H1 (cell line): ENCODE measurements around the gene FRMD4A. TPM values are rescaled to one million over a fixed set of nuclear protein-coding genes. Genes with fewer than 3 reads are reported as not detected.

Experiments
- CTCF ChIA-PET: fragments of 300-600 bp; sonication (Branson Sonifier 250); formaldehyde crosslinking; loops from one replicate; lab custom pipeline; 2021; ENCODE audit not compliant: partially characterized antibody; lab: Charles Lee
- POLR2A ChIA-PET: fragments of 300-600 bp; sonication (Branson Sonifier 250); formaldehyde crosslinking; loops from one replicate; lab custom pipeline; 2021; ENCODE audit warnings: inconsistent platforms; ENCODE audit not compliant: partially characterized antibody; lab: Charles Lee
- DNase-seq, 2 experiments: peaks; one replicate each; pipeline versions ENCODE4 v3.0.0 to v3.0.0-alpha.2; 2010 to 2022; ENCODE audit warnings: low spot score in 2 of 2, low read depth in 1 of 2, mixed read lengths in 1 of 2
- FAIRE-seq: peaks from 2 replicates; lab custom pipeline; 2011; peaks lifted over from hg19 to GRCh38; lab: Jason Lieb, UNC
- H2AFZ ChIP-seq: 2 replicates; pipeline ENCODE4 v1.8.1; 2012; ENCODE audit warnings: low read length, inconsistent platforms
- H2AK5ac ChIP-seq: 2 replicates; pipeline ENCODE4 v1.6.1; 2013; ENCODE audit warnings: low read depth, low read length
- H2BK120ac ChIP-seq: replicated peaks from 2 replicates; pipeline ENCODE3; 2013; ENCODE audit warnings: low read depth, low read length, inconsistent platforms
- H2BK12ac ChIP-seq: 2 replicates; pipeline ENCODE4 v1.6.1; 2013; ENCODE audit warnings: low read depth, low read length
- H2BK15ac ChIP-seq: 2 replicates; pipeline ENCODE4 v1.6.1; 2013; ENCODE audit warnings: low read length
- H2BK20ac ChIP-seq: 2 replicates; pipeline ENCODE4 v1.6.1; 2013; ENCODE audit warnings: low read length
- H2BK5ac ChIP-seq: 2 replicates; pipeline ENCODE4 v1.6.1; 2013; ENCODE audit warnings: low read depth, low read length
- H3K14ac ChIP-seq: 2 replicates; pipeline ENCODE4 v1.6.1; 2013; ENCODE audit warnings: inconsistent platforms; ENCODE audit not compliant: insufficient read length
- H3K18ac ChIP-seq: 2 replicates; pipeline ENCODE4 v1.6.1; 2013; ENCODE audit warnings: low read length; ENCODE audit errors: extremely low read depth
- H3K23ac ChIP-seq: 2 replicates; pipeline ENCODE4 v1.6.1; 2013; ENCODE audit warnings: inconsistent platforms; ENCODE audit not compliant: insufficient read length
- H3K23me2 ChIP-seq: 2 replicates; pipeline ENCODE4 v1.6.1; 2013; ENCODE audit warnings: low read depth, low read length
- H3K27ac ChIP-seq: 2 replicates; pipeline ENCODE4 v1.6.1; 2011; ENCODE audit warnings: low read depth, low read length, inconsistent platforms
- H3K27me3 ChIP-seq, 4 experiments: replicated peaks in 1 of 4; 1 replicate in 1 of 4; 2 replicates in 3 of 4; pipeline versions ENCODE4 v1.6.1 to v1.8.1; 2011 to 2013; ENCODE audit warnings: low read length in 3 of 4, mild to moderate bottlenecking in 3 of 4, inconsistent platforms in 2 of 4, mixed read lengths in 2 of 4, moderate library complexity in 1 of 4; ENCODE audit not compliant: control insufficient read depth in 3 of 4, insufficient read depth in 3 of 4; ENCODE audit errors: extremely low read depth in 1 of 4
- H3K36me3 ChIP-seq, 4 experiments: 2 replicates each; pipeline versions ENCODE4 v1.6.1 to v1.8.1; 2011 to 2013; ENCODE audit warnings: mild to moderate bottlenecking in 4 of 4, low read length in 3 of 4, moderate library complexity in 2 of 4, control low read depth in 1 of 4, inconsistent platforms in 1 of 4; ENCODE audit not compliant: insufficient read depth in 4 of 4, control insufficient read depth in 2 of 4
- H3K4ac ChIP-seq: replicated peaks from 2 replicates; pipeline ENCODE3; 2013; ENCODE audit warnings: low read length, low read depth, mixed read lengths, inconsistent platforms; ENCODE audit not compliant: insufficient read length
- H3K4me1 ChIP-seq, 4 experiments: replicated peaks in 1 of 4; 1 replicate in 1 of 4; 2 replicates in 3 of 4; pipeline versions ENCODE4 v1.6.1 to v1.8.1; 2011 to 2013; ENCODE audit warnings: low read length in 3 of 4, inconsistent platforms in 2 of 4, mixed read lengths in 1 of 4; ENCODE audit not compliant: insufficient read depth in 4 of 4, control insufficient read depth in 3 of 4
- H3K4me2 ChIP-seq, 2 experiments: 2 replicates each; pipeline versions ENCODE4 v1.6.1 to v1.8.1; 2011 to 2013; ENCODE audit warnings: low read depth in 2 of 2, low read length in 2 of 2, control low read depth in 1 of 2, inconsistent platforms in 1 of 2, mild to moderate bottlenecking in 1 of 2; ENCODE audit not compliant: insufficient read depth in 1 of 2
- H3K4me3 ChIP-seq, 4 experiments: fragments of 200-600, 300-600 bp in 1 of 4; sonication (generic), shearing (Covaris generic), sonication (Bioruptor Twin) in 1 of 4; 2 replicates each; pipeline versions ENCODE4 v1.5.1 to v1.8.1; 2011 to 2016; ENCODE audit warnings: low read length in 4 of 4, low read depth in 3 of 4, control low read depth in 2 of 4, inconsistent platforms in 2 of 4, mild to moderate bottlenecking in 2 of 4, mixed read lengths in 1 of 4, moderate library complexity in 1 of 4; ENCODE audit not compliant: insufficient read depth in 2 of 4; ENCODE audit errors: extremely low read depth in 1 of 4
- H3K56ac ChIP-seq: replicated peaks from 2 replicates; pipeline ENCODE3; 2013; ENCODE audit warnings: low read depth, mild to moderate bottlenecking, mixed read lengths, low read length, inconsistent platforms; ENCODE audit not compliant: insufficient read length
- H3K79me1 ChIP-seq: 2 replicates; pipeline ENCODE4 v1.6.1; 2013; ENCODE audit warnings: low read depth, low read length, control low read depth
- H3K79me2 ChIP-seq, 2 experiments: 2 replicates each; pipeline versions ENCODE4 v1.6.1 to v1.8.1; 2012 to 2013; ENCODE audit warnings: low read length in 2 of 2, mild to moderate bottlenecking in 2 of 2, inconsistent platforms in 1 of 2; ENCODE audit not compliant: insufficient read depth in 2 of 2, control insufficient read depth in 1 of 2
- H3K9ac ChIP-seq, 4 experiments: replicated peaks in 1 of 4; 1 replicate in 1 of 4; 2 replicates in 3 of 4; pipeline versions ENCODE4 v1.6.1 to v1.8.1; 2011 to 2013; ENCODE audit warnings: low read depth in 3 of 4, low read length in 3 of 4, control low read depth in 2 of 4, mild to moderate bottlenecking in 2 of 4, moderate library complexity in 2 of 4, inconsistent platforms in 1 of 4; ENCODE audit errors: extremely low read depth in 1 of 4
- H3K9me3 ChIP-seq, 2 experiments: 2 replicates each; pipeline versions ENCODE4 v1.6.1 to v1.8.1; 2012 to 2013; ENCODE audit warnings: mild to moderate bottlenecking in 2 of 2, moderate library complexity in 2 of 2, control low read depth in 1 of 2, inconsistent platforms in 1 of 2, low read depth in 1 of 2, low read length in 1 of 2, mixed read lengths in 1 of 2; ENCODE audit not compliant: insufficient read depth in 2 of 2
- H4K20me1 ChIP-seq, 2 experiments: replicated peaks in 1 of 2; 2 replicates each; pipeline versions ENCODE3 to v1.8.1; 2011 to 2013; ENCODE audit warnings: inconsistent platforms in 2 of 2, low read length in 2 of 2, mild to moderate bottlenecking in 1 of 2; ENCODE audit not compliant: insufficient read depth in 2 of 2, control insufficient read depth in 1 of 2
- H4K5ac ChIP-seq: 2 replicates; pipeline ENCODE4 v1.6.1; 2013; ENCODE audit warnings: low read length, low read depth, mixed read lengths, inconsistent platforms; ENCODE audit not compliant: insufficient read length
- H4K8ac ChIP-seq: 2 replicates; pipeline ENCODE4 v1.8.0; 2013; ENCODE audit warnings: mild to moderate bottlenecking, moderate library complexity, low read length, inconsistent platforms; ENCODE audit not compliant: insufficient read depth; ENCODE audit errors: extremely low read depth
- H4K91ac ChIP-seq: replicated peaks from 2 replicates; pipeline ENCODE3; 2013; ENCODE audit warnings: low read length, mixed read lengths, inconsistent platforms; ENCODE audit not compliant: insufficient read length
- CHD1 ChIP-seq: IDR thresholded peaks from 2 replicates; pipeline ENCODE4 v1.6.1; 2012; ENCODE audit warnings: low read depth, low read length, improper control_type of control experiment
- CREB1 ChIP-seq: IDR thresholded peaks from 2 replicates; pipeline ENCODE4 v1.6.1; 2012; ENCODE audit warnings: inconsistent platforms
- EZH2 ChIP-seq: fragments of 200-600 bp; sonication (generic); IDR thresholded peaks from 2 replicates; pipeline ENCODE4 v1.7.1; 2012; ENCODE audit warnings: low read depth, mild to moderate bottlenecking, moderate library complexity, low read length, inconsistent platforms; ENCODE audit not compliant: severe bottlenecking
- JUN ChIP-seq: IDR thresholded peaks from 2 replicates; pipeline ENCODE4 v1.6.1; 2011; ENCODE audit warnings: low read depth, mild to moderate bottlenecking, improper control_type of control experiment, low read length
- MAFK ChIP-seq: IDR thresholded peaks from 2 replicates; pipeline ENCODE4 v1.6.1; 2012; ENCODE audit warnings: low read depth, mild to moderate bottlenecking, improper control_type of control experiment, low read length
- NANOG ChIP-seq: IDR thresholded peaks from 2 replicates; pipeline ENCODE4 v1.6.1; 2011; ENCODE audit warnings: low read length, low read depth, mild to moderate bottlenecking, inconsistent platforms; ENCODE audit not compliant: insufficient read depth, poor library complexity, severe bottlenecking
- POLR2AphosphoS5 ChIP-seq: IDR thresholded peaks from 2 replicates; pipeline ENCODE4 v1.6.1; 2011; ENCODE audit warnings: low read depth, low read length
- RAD21 ChIP-seq, 2 experiments: IDR thresholded peaks in 1 of 2; conservative IDR thresholded peaks in 1 of 2; 2 replicates each; pipeline ENCODE4 v1.6.1; 2011; ENCODE audit warnings: low read depth in 2 of 2, low read length in 2 of 2, improper control_type of control experiment in 1 of 2, inconsistent platforms in 1 of 2, mild to moderate bottlenecking in 1 of 2, moderate library complexity in 1 of 2
- RFX5 ChIP-seq: IDR thresholded peaks from 2 replicates; pipeline ENCODE4 v1.6.1; 2011; ENCODE audit warnings: low read depth, low read length, improper control_type of control experiment, borderline replicate concordance
- RNF2 ChIP-seq: fragments of 200-900, 300-1000 bp; sonication (generic); IDR thresholded peaks from 2 replicates; pipeline ENCODE4 v1.7.1; 2016; ENCODE audit warnings: borderline replicate concordance, low read depth, mild to moderate bottlenecking, antibody characterized with exemption, low read length; ENCODE audit not compliant: poor library complexity, severe bottlenecking; ENCODE audit errors: missing control alignments
- RXRA ChIP-seq: IDR thresholded peaks from 2 replicates; pipeline ENCODE4 v1.6.1; 2011; ENCODE audit warnings: low read depth, mild to moderate bottlenecking, low read length, moderate library complexity; ENCODE audit not compliant: insufficient read depth
- SIN3A ChIP-seq, 2 experiments: IDR thresholded peaks in 1 of 2; conservative IDR thresholded peaks in 1 of 2; 2 replicates each; pipeline ENCODE4 v1.6.1; 2011 to 2012; ENCODE audit warnings: low read length in 2 of 2, improper control_type of control experiment in 1 of 2, low read depth in 1 of 2, mild to moderate bottlenecking in 1 of 2
- SP4 ChIP-seq: IDR thresholded peaks from 2 replicates; pipeline ENCODE4 v1.6.1; 2012; ENCODE audit warnings: low read length, inconsistent platforms
- TAF7 ChIP-seq: optimal IDR thresholded peaks from 2 replicates; pipeline ENCODE3; 2011; ENCODE audit warnings: low read depth, mild to moderate bottlenecking, inconsistent platforms, low read length, moderate library complexity, borderline replicate concordance
- WGBS, 2 experiments: shearing (Covaris generic) in 1 of 2; methylation state at CpG; one replicate each; pipeline versions ENCODE4 v1.1.6 to v1.1.7; 2013 to 2015; ENCODE audit warnings: low lambda C conversion rate in 2 of 2, mixed read lengths in 2 of 2, inconsistent platforms in 1 of 2, low coverage in 1 of 2, missing lambda C conversion rate in 1 of 2; ENCODE audit not compliant: insufficient replicate concordance in 2 of 2, insufficient coverage in 1 of 2, insufficient read length in 1 of 2; ENCODE audit errors: extremely low coverage in 1 of 2, missing lambda C conversion rate in 1 of 2; 5-methylcytosine and 5-hydroxymethylcytosine counted together
- polyA plus RNA-seq, 7 experiments: library from polyadenylated mRNA; depleted of rRNA in 3 of 7; stranded (reverse) in 5 of 7; unstranded in 2 of 7; fragments of >200 nt in 5 of 7; fragments of 200-250 nt in 2 of 7; gene quantifications; 1 replicate in 5 of 7; 2 replicates in 1 of 7; 4 replicates in 1 of 7; pipeline versions ENCODE4 v1.2.1 to v1.2.3, GENCODE V29; 2011 to 2013; ENCODE audit warnings: missing spikeins in 2 of 7, mixed read lengths in 2 of 7
- total RNA-seq: library from RNA; stranded (reverse); fragmentation: NEBNext Ultra II Directional; extraction: Animal tissue kit (Norgen Biotek cat#: 25700); gene quantifications from 2 replicates; pipeline ENCODE4 v1.2.1, GENCODE V29; 2021

FRMD4A gene
- total and polyA plus RNA-seq, 2 of the 8 experiments (the other 6 are each of a cell fraction or from before 2014, with no cell fraction given): 38.6 to 39.6 TPM

GRCh38 chr10:13920031-13920430, 410.7 kb downstream of the FRMD4A start:
- Histone ChIP-seq H3K56ac (no peak overlapping the region), H3K9ac (no peak overlapping the region), H3K23me2 (no peaks in the 10 kb centered on the region), H4K5ac (no peak overlapping the region), H3K14ac (no peak overlapping the region), H3K79me1 (no peaks in the 10 kb centered on the region), H2BK15ac (no peak overlapping the region), H3K4me2 (no peak overlapping the region), H3K4me3 (no peak overlapping the region), H2BK20ac (no peak overlapping the region), H2AK5ac (no peak overlapping the region), H3K27me3 (no peaks in the 10 kb centered on the region), H4K20me1 (no peaks in the 10 kb centered on the region), H3K23ac (no peak overlapping the region), H2BK120ac (no peak overlapping the region), H3K36me3 (no peaks in the 10 kb centered on the region), H4K8ac (no peak overlapping the region), H3K18ac (no peak overlapping the region), H4K91ac (no peak overlapping the region), H3K27ac (no peak overlapping the region), H3K4me1 (peaks cover 0 to 2% (median 0%) of the 10 kb centered on the region in 4 experiments; a peak in 1 of 7 replicates), H2AFZ (no peak overlapping the region), H3K79me2 (no peaks in the 10 kb centered on the region), H3K9me3 (no peaks in the 10 kb centered on the region), H3K4ac (no peak overlapping the region), H2BK12ac (no peak overlapping the region), H2BK5ac (no peak overlapping the region)
- DNase-seq: no peak
- ChIA-PET CTCF (no interaction called here), POLR2A (interaction anchor here (1.0 kb wide), 1 partner anchor 38 kb away, joined by 3 read pairs; no protein-coding TSS in a partner anchor)
- FAIRE-seq: no peak
- no peak for TF ChIP-seq CREB1
- no peak for TF ChIP-seq SP4
- no peak for TF ChIP-seq RAD21 (IDR thresholded peaks at IDR 0.05 in 1 of 2, conservative IDR thresholded peaks at IDR 0.05 in 1 of 2; ENCODE audit: low read depth in 2 of 2, low read length in 2 of 2)
- no peak for TF ChIP-seq MAFK
- no peak for TF ChIP-seq POLR2AphosphoS5
- TF ChIP-seq SIN3A (conservative IDR thresholded peaks at IDR 0.05 in 1 of 2, IDR thresholded peaks at IDR 0.05 in 1 of 2; ENCODE audit: low read depth in 1 of 2, low read length in 2 of 2): no peak
- TF ChIP-seq RFX5: no peak
- no peak for TF ChIP-seq EZH2
- no peak for TF ChIP-seq RNF2
- no peak for TF ChIP-seq TAF7
- no peak for TF ChIP-seq CHD1
- TF ChIP-seq NANOG: no peak
- TF ChIP-seq RXRA: no peak
- no peak for TF ChIP-seq JUN
- 100% methylated on average over 1 of the region's 1 CpG; no CpG with 5 or more reads in 1 of the 2 experiments for WGBS, 2 experiments
